Measurements from ENCODE around the gene IQCE.

DNA sequence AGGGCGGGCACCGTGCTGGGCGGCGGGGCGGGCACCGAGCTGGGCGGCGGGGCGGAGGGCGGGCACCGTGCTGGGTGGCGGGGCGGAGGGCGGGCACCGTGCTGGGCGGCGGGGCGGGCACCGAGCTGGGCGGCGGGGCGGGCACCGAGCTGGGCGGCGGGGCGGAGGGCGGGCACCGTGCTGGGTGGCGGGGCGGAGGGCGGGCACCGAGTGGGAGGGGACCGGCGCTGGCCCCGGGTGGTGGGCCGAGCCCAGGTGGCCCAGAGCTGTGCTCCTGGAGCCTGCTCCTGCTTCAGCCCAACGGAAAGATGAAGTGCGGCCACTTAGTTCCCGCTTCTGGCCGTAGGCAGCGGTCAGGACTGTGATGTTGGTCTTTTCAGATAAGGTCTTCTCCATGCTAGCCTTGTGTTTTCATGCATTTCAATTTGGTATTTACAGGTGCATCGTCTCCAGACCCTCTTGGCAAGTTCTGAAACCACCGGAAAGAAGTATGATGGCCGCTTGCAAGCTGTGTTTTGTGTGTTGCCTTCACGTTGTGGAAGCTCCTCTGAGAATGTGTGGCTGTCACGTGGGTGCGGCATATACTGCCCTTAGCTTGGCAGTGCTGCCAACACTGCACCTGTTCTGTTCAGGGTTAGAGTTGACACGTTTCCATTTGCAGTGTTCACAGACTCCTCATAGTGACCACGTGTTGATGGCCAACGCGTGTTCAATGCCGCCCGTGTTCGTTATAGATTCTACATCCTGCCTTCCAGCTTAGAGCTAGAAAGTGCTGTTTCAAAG is 25.2 kb downstream of the IQCE start:
- TF ChIP-seq, protein P1, sequence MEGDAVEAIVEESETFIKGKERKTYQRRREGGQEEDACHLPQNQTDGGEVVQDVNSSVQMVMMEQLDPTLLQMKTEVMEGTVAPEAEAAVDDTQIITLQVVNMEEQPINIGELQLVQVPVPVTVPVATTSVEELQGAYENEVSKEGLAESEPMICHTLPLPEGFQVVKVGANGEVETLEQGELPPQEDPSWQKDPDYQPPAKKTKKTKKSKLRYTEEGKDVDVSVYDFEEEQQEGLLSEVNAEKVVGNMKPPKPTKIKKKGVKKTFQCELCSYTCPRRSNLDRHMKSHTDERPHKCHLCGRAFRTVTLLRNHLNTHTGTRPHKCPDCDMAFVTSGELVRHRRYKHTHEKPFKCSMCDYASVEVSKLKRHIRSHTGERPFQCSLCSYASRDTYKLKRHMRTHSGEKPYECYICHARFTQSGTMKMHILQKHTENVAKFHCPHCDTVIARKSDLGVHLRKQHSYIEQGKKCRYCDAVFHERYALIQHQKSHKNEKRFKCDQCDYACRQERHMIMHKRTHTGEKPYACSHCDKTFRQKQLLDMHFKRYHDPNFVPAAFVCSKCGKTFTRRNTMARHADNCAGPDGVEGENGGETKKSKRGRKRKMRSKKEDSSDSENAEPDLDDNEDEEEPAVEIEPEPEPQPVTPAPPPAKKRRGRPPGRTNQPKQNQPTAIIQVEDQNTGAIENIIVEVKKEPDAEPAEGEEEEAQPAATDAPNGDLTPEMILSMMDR (IDR thresholded peaks at IDR 0.05): no peak
- TF ChIP-seq EP300 (IDR thresholded peaks at IDR 0.05; ENCODE audit: low read depth) (no peak), POLR2AphosphoS5 (IDR thresholded peaks at IDR 0.05) (no peak), POLR2A (IDR thresholded peaks at IDR 0.05) (no peak)
